Daoy (cell line): ENCODE data around the gene LRRC3C. TPM values are rescaled to one million over a fixed set of nuclear protein-coding genes. Genes with fewer than 3 reads are reported as not detected.
"Not testable (repeated sequence)": the region's sequence is repeated elsewhere in the genome, so short reads cannot be mapped to it uniquely, and the experiment has no call there.

ENCODE experiments used
- DNase-seq: peaks from one replicate; pipeline ENCODE4 v3.0.0-alpha.2; 2015; ENCODE audit warnings: low read depth
- total RNA-seq: library from RNA; depleted of rRNA; stranded (reverse); fragments of >200 nt; shearing (Covaris generic); gene quantifications from 2 replicates; pipeline ENCODE4 v1.2.3, GENCODE V29; 2014

Gene LRRC3C
- total RNA-seq, 1 experiment from 2014 or later = not detected

DNA sequence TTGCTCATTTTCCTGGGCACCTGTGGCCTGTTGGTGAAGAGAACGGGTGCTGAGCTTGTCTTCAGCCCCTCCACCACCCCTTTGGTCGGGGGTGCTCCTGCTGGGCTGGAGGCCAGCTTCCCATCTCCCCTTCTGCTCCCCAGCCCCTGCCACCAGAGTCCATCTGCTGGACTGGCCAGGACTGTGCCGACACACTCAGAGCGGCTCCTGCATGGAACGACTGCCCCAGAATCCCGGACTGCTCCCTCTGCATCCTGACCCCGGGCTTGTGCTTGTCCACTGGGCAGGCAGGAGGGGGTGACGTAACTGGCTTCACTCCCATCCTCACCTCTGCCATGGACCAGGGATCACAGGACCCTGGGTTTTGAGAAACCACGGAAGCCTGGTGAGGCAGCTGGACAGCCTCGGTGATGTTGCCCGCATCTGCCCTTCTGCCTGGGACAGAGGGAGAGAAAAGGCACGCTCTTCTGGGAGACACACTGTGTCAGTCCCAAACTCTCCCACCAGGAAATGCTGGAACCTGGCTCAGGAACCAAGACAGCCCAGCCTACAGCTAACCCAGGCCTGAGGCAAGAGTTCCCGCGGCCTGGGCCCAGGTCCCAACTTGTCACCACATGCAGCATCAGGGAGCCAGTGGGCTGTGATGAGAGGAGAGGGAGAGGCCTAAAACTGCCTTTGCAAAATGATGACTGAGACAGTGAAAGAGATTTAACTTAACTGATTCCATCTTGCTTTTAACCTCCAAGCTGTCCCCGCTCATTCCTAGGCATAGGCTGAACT, 19.2 kb downstream of the LRRC3C start:
- no peak for DNase-seq

DNA sequence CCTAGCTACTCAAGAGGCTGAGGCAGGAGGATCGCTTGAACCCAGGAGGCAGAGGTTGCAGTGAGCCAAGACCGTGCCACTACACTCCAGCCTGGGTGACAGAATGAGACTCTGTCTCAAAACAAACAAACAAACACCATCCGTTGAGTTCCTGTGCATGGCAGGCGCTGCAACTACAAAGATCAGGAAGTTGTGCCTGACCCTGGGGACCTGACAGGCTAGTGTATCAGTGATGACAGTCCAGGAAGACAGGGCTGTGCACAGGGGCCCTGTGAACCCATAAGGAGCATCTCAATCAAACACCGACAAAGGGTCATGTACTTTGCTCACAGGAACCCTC, 20.9 kb downstream of the LRRC3C start:
- DNase-seq = not testable (repeated sequence)

DNA sequence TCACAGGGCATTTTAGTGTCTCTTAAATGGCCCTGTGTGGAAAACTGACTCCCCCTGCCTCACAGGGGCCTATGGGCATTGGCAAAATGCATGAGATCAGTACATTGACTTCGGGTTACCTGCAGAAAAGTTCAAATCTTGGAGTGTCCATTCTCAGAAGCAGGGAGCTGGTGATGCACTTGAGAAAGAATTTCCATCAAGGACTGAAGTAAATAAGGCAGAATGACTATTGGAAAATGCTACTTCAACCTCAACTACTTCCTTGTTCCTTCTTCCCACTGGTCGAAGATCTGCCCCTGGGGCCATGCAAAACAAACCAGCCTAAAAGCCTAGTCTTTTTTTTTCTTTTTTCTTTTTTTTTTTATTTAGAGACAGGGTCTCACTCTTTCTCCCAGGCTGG, 21.5 kb downstream of the LRRC3C start:
- no peak for DNase-seq

DNA sequence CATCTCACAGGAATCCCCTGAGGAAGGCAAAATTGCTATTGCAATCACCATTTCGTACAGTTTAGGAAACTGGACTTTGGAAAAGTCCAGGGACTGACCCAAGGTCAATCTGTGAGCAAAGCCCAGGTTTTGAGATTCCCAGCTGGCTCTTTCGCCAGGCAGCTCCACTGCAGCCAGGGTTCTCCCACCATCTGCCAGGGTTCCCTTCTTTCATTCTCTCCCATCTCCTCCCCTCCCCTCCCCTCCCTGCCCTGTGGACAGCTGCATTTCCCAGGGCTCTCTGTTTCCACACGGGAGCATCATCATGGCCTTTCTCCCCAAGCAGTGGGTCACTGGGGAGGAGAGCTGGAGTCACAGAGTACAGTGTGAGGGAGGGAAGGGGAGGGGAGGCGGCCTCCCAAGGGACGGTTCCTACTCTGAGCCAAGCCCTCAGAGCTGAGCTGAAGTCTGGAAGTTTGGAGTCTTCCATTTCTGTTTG, 23.4 kb downstream of the LRRC3C start:
- no peak for DNase-seq

DNA sequence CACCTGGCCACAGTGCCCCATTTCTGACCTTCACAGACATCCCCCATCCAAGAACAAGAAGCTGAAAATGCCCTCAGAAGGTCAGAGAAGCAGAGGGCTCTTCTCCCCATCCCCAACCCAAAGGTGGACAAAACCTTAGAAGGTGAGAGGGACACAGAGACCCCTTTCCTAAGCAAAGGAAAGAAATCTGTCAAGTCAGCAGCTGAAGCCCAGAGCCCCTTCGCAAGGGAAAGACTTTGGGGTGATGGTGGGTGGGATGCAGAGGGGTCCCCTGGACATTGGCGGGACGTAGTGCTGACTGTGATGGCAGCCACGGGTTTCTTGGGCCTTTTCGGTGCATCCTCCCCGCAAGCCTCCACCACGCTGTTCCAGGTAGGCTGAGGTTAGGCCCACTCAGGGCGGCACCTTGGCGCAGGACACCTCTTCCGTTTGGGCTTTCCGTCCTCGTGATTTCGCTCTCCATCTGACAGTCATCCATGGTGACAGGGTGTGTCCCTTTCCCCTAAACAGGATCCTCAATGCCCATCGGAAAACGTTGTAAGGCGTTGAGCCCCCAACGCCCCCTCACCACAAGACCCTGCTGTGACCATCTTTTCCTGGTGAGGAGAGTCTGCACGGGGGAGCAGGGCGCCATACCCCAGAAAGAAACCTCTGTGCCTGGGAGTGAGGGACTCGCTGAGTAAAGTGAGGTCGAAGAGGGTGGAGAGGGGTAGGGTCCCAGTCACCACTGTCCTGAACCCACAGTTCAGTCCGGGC, 24.6 kb downstream of the LRRC3C start:
- DNase-seq = no peak

DNA sequence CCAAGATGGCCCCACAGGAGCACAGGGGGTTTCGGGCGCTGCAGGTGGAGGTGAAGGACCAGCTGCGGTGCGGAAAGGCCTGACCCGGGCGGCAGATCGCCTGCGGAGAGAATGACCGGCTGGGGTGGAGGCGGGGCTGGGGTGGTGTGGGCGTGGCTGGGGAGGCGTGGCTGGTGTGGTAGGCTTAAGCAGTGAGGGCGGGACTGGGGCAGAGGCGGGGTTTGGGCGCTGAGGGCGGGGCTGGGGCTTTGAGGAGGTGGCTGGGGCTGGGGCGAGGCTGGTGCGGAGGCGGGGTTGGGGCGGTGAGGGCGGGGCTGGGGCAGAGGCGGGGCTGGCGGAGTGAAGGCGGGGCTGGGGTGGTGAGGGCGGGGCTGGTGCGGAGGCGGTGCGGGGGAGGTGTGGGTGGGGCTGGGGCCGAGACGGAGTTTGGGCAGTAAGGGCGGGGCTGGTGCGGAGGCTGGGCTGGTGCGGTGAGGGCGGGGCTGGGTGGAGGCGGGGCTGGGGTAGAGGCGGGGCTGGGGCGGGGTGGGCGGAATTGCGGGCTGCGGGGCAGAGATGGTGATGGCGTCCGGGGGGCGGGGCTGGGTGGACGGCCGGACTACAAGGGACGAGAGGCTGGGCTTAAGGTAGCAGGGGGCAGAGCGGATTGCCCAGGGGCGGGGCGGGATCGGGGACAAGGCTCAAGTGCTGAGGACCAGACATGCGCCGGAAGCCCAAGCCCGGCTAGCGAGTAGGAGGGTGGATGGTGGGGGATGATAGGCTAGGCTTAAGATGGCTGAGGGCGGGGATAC, 25.3 kb downstream of the LRRC3C start:
- DNase-seq = peak; percentile 93

DNA sequence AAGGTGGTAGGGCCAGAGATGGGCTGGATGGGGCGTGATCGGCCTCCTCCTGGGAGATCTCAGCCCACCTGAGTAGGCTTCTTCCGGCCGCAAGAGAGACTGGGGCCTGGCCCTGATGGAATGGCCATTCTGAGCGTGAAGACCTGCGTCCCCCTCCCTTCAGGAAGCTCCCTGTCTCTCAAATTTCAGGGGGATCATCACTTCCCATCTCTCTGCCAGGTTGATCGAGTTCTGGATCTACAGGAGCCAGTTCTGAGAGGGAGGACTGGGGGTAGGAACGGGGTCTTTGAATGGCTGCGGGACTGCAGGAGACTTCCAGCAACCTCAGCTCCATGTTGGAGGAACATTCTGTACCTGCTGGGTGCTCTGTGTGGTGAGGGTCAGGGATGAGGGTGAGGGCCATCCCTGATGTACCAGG, 25.9 kb downstream of the LRRC3C start:
- no peak for DNase-seq

DNA sequence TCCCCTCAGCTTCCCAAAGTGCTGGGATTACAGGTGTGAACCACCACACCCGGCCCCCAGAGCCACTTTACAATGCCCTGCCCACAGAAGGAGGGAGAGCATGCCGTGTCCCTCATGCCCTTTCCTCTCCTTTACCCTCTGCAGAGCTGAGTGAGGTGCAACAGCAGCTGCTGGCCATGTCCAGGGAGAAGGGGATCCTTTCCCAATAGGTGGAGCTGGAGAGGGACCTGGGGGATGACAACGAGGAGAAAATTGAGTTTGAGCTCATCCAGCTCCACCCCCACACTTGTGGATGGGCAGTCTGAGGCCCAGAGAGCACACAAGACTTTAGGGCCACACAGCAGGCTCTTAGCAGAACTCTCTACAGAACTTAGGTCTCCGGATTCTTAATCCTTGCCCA, 27.3 kb downstream of the LRRC3C start:
- DNase-seq = no peak

DNA sequence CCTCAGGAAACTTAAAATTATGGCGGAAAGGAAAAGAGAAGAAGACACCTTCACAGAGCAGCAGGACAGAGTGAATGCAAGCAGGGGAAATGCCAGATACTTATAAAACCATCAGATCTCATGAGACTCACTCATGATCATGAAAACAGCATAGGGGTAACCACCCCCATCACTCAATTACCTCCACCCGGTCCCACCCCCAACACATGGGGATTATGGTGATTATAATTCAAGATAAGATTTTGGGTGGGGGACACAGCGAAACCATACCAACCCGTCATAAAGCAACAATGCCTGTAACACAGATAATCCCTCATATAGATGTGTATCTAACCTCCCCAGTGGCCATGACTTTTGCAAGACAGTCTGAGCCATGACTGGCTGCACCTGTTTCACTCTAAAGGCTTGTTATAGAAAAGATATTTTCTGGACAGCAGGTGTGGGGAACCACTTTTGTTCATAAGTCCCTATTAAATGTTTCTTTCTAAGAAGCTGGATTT, 28.2 kb downstream of the LRRC3C start:
- DNase-seq = no peak

DNA sequence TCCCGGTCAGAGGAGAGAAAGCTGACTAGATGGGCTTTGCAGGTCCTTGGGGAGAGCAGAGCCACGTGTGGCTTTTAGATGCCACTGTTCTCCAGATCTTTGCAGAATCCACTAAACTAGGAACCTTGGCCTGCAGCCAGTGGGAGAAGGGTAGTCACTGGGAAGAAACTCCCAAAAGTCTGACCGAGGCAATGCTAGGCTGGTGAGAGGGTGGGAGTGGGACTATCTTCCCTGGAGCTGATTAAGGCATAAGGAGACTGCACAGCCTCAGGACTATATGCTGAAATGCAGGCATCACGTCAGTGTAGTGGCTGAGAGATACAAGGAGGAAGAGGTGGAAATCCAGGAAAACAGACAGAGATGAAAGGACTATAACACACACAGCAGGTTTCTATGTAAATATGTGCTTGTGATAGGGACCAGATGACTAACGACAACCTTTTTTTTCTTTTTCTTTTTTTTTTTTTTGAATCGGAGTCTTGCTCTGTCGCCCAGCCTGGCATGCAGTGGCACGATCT, 33.1 kb downstream of the LRRC3C start:
- DNase-seq = no peak

DNA sequence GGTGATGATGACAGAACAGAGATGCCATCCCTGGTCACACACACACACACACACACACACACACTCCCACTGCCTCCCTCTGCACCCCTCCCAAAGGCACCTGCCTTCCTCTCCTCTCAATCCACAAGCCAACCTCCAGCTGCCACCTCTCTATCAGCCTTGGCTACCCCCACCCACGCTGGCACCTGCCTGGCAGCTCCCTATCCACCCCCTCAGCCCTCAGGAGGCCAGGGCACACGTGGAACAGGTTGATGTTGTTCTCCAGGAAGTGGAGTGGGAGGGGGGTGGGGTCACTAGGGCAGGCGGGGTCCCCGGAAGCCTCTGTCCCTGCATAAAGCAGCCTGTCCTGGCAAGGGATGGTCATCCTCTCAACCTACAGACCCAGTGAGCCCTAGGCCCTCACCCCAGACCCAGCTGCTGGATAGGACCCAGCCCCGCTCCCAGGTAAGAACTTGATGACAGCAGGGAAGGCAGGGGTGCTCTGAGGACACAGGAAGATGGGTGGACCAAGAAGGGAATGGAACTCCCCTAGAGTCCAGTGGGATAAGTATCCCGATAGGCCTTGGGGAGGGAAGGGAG, 35.2 kb downstream of the LRRC3C start, which contains the start of gene GSDMA:
GSDMA (plus strand) TSS at position 363 of the 579 bp plus-strand sequence. CDS start 2,684 bp downstream, outside the sequence.
- no peak for DNase-seq

DNA sequence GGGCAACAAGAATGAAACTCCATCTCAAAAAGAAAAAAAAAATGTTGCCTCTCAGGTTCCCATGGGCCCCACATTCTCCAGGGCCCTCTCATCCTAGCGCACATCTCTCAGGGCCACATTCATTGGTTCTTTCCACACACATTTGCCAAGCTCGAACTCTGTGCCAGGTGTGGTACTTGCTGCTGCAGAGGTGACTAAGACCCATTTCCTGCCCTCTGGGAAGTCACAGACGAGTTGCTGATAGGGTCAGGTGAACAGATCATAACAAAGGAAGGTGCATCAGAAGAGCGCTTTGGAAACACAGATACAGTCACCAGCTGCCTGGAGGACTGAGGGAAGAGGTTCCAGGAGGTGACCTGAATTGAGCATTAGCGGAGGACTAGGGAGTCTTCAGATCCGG, 36.3 kb downstream of the LRRC3C start:
- no peak for DNase-seq

DNA sequence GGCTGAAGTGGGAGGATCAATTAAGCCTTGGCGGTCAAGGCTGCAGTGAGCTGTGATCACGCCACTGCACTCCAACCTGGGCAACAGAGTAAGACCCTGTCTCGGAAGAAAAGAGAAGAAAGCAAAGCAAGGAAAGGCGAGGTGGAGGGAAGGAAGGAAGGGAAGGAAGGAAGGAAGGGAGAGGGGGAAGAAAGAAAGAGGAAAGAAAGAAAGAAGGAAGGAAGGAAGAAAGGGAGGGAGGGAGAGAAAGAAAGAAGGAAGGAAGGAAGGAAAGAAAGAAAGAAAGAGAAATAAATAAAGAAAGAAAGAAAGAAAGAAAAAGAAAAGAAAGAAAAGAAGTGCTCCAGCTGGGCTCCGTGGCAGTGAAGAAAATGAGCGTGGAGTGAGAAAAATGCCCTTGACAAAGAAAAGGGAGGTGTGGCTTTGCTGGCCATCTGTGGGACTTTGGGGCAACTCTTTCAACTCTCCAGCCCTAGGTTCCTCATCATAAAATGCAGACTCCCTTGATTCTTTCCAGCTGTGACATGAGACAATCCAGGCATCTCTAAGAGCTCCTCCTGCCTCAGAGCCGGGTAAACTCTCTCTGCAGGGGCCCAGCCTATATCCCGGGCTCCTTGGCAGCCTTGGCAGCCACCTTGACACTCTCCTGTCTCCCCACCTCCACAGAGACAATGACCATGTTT, 37.6 kb downstream of the LRRC3C start:
- no peak for DNase-seq

DNA sequence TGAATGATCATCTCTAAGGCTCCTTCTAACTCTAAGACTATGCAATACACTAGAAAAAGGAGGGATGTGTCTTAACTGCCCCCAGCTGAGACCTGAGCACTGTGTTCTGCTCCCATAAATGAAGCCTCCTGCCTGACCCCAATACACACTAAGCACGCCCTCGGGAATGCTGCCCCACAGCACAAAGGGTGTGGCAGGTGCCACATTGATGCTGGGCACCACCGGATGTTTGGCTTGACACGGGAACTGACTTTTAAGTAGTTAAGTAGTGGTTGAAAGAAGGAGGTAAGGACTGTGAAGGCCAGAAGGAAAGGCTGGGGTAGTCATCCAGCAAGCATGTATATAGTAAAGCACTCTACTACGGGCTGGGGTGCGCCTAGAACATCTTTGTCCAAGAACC, 39.2 kb downstream of the LRRC3C start:
- DNase-seq = no peak

DNA sequence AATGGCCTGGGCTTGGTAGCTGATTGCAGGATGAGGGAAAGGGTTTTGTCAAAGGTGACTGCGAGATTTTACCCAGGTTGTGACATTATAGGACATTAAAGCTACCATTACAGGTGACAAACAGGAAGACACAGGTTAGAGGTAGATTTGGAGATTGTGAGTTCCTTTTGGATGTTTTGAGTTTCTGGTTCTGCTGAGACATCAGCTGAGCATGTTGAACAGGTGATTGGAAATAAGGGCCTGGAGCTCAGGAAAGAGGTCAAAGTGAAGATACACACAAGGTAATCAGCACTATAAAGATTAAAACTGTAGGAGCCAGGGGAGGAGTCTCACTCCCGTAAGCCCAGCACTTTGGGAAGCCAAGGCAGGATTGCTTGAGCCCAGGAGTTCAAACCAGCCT, 41.2 kb downstream of the LRRC3C start:
- no peak for DNase-seq

DNA sequence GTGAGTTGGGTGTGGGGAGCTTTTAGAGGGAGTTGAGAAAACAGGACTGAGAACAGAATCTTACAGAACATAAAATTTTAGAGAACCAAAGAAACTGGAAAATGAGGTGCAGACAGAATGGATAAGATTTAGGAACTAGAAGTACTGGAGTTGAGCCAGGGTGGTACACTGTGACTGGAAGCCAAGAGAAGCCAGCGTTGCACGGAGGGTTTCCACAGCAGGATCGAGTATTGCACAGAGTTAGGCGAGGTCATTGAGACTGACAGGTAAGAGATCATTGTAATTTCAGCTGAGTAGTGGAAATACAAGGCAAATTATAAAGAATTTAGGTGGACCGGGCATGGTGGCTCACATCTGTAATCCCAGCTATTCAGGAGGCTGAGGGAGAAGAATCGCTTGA, 41.8 kb downstream of the LRRC3C start:
- no peak for DNase-seq

DNA sequence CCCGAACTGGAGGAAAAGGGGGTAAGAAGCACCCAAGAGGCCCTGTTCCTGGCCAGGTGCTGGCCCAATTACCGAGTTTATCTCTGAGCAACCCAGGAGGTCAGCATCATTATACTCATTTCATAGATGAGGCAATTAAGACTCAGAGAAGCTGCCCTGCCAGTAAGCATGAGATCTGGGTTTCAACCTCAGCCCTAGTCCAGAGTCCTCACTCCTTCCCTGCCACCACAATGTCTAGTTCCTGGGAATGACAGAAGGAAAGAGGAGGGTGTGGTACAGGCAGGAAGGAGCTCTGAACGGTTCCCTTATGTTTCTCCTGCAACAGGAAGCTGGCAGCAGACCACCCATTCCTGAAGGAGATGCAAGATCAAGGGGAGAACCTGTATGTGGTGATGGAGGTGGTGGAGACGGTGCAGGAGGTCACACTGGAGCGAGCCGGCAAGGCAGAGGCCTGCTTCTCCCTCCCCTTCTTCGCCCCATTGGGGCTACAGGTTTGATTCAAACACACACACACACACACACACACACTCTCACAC, 42.7 kb downstream of the LRRC3C start:
- DNase-seq = no peak

DNA sequence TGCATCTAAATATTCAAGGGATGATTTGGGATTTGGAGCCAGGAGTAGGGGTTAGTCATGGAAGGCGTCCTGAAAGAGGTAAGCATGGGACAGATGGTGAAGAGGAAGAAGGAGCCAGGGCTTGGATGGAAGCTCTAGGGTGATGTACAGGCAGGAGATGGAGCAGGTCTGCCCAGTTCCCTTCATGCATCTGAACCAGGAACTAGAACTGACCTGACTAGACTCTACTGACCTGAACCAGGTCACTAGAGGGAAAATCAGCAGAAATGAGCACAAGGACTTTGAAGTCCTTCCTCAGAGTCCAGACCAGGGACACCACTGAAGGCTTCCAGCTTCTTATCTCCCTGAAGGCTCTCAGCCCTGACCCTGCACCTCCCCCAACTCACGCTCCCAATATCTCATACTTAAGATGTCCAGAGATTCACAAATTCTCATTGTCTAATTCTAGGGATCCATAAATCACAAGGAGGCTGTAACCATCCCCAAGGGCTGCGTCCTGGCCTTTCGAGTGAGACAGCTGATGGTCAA, 43.6 kb downstream of the LRRC3C start:
- DNase-seq = no peak

DNA sequence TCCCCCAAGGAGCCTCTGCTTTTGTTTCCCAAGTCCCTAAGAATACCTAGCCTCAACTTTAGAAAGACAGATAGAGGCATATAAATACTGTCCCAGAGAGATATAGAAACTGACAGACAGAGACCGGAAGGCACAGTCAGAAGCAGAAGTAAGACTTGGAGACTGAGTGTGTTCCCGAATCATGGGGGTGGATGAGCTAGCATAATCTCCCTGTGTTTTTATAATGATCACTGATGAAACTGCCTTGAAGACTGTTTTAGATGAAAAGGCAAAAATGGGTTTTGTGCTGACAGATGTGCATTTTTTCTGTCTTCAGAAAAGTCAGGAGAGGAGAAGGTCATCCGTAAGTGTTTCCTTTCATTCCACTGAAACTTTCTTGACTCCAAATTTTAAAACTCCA, 44.7 kb downstream of the LRRC3C start:
- no peak for DNase-seq

DNA sequence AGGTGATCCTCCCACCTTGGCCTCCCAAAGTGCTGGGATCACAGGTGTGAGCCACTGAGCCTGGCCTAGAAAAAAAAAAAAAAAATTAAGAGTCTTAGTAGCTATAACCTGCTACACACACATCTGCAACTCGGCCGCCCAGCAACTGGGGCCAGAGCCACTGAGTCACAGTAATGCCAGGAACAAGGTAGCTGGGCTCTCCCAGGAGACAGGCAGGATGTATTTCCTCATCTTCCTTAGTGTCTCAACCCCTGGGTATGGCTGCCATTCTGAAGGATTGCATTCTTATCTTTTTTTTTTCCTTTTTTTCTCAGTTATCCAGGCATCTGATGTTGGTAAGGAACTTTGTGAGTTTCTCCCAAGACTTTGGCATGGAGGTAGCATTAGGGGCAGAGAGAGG, 46.0 kb downstream of the LRRC3C start:
- no peak for DNase-seq
